ENCODE results near the gene HSPA1B.
A peak's percentile ranks its signal among the peaks of the same experiment; 100 is the strongest.
"Not testable (repeated sequence)": the region's sequence is repeated elsewhere in the genome, so short reads cannot be mapped to it uniquely, and the experiment has no call there.

The HSPA1B gene

GRCh38 chr6:31827286-31828079 is at the start of gene HSPA1B:
TSS of gene HSPA1B (plus strand) at chr6:31827738. CDS start at chr6:31827951, 213 bp downstream.
- peak; percentile 92 for FAIRE-seq
- DNase-seq (ENCODE audit: low spot score), result peak; percentile 99

- FAIRE-seq, result no peak
- no peak for DNase-seq (ENCODE audit: low spot score)
Measured at GRCh38 chr6:31778193-31778592, 49.3 kb upstream of the HSPA1B start.

DNA sequence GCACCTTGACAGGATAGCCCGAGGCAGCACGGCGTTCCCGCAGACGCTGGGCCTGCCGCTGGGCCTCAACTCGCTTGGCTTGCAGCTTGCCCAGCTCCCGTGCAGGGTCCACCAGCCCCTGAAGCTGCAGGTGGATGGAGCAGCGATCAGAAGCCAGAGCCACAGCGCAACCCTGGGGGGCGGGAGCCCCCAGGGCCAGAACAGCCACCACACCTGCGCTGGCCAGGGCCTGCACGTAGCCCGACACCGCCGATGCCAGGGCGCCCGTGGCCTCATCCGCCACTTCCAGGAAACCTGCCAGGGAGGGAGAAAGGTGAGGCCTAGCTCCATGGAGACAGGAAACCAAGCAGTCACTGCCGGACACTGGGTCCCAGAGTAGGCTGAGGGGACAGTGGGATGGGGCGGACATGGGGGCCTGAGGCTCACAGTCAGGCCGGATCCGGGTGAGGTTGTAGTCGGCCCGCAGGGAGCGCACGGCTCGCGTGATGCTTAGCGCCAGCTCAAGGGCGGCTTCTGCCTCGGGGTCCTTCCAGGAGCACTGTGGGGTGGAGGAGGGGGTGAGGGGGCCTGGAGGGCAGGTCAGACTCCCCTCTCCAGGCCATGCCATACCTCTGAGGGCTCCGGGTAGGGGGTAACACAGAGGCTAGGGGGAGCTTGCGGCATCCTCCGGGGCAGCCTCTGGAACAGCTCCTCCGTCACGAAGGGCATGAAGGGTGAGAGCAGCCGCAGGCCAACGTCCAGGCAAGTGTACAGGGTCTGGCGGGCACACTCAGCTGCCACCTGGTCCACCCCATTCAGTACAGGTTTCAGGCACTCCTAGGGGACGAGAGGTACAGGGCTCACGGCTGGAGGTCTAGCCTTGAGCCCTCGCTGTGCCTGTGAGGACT is 48.3 kb upstream of the HSPA1B start:
- FAIRE-seq, result no peak
- no peak for DNase-seq (ENCODE audit: low spot score)

DNA sequence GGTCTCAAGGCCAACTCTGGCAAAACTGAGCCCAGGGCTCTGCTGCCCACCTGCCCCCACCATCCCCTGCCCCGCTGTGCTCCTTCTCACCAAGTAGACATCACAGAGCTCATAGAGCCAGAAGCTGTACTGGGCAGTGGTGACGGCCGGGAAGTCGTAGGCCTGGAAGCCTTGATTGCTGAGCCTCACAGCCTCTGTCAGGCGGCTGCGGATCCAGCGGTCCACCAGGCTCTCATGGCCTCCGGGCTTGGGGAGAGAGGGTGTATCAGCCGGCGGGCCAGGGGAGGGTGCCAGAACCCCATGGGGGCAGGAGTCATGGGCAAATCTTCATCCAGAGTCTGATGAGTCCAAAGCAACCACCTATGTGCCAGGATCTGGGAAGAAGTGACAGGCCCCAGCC is 47.6 kb upstream of the HSPA1B start:
- FAIRE-seq, result no peak

GRCh38 chr6:31780507-31781243 is 46.9 kb upstream of the HSPA1B start:
- FAIRE-seq (no peak), DNase-seq (ENCODE audit: low spot score) (no peak)

More for the DNA sequence above, 47.6 kb upstream of the HSPA1B start:
- no peak for DNase-seq (ENCODE audit: low spot score)

DNA sequence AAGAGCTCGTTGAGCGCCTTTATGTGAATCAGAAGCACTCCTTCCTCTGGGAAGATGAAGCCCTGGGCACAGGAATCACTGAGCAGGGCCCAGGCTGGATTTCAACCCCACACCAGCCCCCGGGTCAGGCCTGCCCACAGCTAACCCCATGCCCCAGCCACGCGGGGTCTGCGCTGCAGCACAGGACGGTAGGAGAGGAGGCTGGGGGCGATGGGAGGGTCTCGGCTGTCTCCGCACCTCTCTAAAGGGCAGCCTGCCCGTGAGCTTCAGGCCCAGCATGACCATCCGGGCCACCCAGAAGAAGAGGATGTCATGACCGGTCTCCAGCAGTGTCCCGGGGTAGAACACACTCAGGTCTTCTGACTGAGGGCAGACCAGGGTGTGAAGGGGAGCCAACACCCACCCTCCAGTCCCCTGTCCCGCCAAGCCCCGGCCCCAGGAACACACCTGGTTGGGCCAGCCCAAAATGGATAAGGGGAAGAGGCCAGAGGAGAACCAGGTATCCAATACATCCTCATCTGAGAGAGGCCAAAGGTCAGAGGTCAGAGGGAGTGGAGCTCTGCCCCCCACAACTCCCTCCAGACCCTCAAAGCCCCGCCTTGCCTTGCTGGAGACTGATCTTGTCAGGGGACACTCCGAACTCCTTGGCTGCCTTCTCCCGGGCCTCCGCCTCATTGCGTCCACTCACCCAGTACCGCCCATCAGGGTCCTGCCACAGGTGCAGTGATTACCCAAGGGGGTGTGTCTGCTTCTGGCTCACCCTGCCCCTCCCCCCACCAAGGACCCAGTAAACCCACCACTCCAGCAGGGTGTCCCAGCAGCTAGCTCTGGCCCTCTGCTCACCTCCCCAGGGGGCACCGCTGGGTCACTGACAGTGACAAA is 46.1 kb upstream of the HSPA1B start:
- DNase-seq (ENCODE audit: low spot score), result no peak
- no peak for FAIRE-seq

DNA sequence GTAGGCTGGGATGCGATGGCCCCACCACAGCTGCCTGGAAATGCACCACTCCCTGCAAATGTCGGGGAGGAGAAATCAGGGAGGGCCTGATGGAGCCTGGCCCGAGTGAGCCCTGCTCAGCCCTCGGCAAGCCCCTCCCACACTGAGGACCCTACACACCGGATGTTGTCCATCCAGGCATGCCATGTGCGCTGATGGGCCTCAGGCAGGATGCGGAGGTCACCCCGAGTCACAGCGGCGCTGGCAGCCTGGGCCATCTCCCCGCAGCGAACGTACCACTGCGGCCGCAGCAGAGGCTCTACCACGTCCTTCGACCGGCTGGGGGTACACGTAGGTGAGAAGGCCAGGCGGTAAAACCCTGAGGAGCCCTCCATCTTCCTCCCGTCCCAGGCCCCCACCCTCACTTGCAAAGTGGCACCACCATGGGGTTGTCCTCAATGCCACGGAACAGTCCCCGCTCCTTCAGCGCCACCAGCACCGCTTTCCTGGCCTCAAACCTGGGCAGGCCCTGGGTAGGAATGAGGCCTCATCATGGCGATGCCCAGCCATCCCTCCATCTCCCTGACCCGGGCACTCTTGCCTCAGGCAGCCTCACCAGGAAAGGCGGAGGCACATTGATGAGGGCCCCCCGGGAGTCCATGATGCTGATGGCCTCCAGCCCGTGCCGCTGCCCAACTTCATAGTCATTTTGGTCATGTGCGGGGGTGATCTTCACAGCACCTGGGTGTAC is 45.2 kb upstream of the HSPA1B start:
- no peak for FAIRE-seq
- DNase-seq (ENCODE audit: low spot score), result no peak

- no peak for DNase-seq (ENCODE audit: low spot score)
- FAIRE-seq, result no peak
Measured at GRCh38 chr6:31784098-31784925, 43.2 kb upstream of the HSPA1B start.

GRCh38 chr6:31785475-31785874 is 42.1 kb upstream of the HSPA1B start:
- no peak for DNase-seq (ENCODE audit: low spot score)
- FAIRE-seq, result no peak

DNA sequence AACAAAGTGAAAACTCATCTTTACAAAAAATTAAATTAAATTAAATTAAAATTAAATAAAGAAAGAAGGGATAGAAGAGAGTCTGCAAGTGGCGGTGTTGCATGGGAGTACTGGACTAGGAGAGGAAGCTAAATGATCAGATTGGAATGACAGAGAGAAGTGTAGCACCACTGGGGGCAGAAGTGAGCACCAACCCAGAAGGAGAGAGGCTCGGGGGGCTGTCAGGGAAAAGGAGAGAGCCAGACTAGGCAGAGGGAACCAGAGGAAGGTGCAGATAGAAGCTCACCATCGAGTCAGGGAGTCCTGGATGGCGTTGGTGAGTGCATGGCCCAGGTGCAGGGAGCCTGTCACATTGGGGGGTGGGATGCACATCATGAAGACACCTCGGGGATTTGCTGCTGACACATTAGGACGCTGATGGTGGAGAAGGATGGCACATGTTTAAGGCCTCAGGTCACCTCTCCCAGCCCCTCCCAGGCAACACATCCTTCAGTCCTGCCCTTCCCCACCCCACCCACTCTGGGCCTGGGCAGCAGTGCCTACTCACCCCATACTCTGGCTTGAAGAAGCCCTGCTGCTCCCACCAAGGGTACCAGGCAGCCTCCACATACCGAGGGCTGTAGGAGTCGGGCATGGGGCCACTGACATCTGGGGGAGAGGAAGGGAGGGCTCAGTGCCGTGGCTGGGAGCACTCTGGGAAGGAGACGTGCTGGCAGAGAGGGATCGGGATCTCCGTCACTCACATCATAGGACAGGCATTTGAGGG is 36.0 kb upstream of the HSPA1B start:
- no peak for FAIRE-seq
- peak; percentile 16 for DNase-seq (ENCODE audit: low spot score)

GRCh38 chr6:31792090-31792374 is 35.5 kb upstream of the HSPA1B start:
- DNase-seq (ENCODE audit: low spot score) (no peak), FAIRE-seq (no peak)

DNA sequence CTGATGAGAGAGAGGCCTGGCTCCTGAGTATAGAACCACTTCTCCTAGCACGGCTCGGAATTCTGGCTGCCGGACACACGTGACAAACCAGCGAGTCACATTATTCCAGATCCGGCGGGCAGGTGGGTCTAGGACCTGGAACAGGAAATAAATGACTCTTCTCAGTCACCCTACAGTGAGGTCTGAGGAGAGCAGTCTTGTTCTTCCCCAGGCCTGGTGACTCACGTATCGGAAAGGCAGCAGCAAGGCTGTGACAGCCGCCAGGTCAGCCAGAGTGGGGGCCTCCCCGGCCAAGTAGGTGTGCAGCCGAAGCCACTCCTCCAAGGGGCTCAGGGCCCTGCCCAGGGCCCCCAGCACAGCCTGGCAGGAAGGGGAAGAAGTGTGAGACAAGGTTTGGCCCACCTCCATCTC is 34.8 kb upstream of the HSPA1B start:
- peak; percentile 63 for FAIRE-seq

GRCh38 chr6:31793927-31794245 is 33.7 kb upstream of the HSPA1B start:
- FAIRE-seq; DNase-seq (ENCODE audit: low spot score): not testable (repeated sequence)

More for the DNA sequence above, 34.8 kb upstream of the HSPA1B start:
- DNase-seq (ENCODE audit: low spot score), result peak; percentile 89

DNA sequence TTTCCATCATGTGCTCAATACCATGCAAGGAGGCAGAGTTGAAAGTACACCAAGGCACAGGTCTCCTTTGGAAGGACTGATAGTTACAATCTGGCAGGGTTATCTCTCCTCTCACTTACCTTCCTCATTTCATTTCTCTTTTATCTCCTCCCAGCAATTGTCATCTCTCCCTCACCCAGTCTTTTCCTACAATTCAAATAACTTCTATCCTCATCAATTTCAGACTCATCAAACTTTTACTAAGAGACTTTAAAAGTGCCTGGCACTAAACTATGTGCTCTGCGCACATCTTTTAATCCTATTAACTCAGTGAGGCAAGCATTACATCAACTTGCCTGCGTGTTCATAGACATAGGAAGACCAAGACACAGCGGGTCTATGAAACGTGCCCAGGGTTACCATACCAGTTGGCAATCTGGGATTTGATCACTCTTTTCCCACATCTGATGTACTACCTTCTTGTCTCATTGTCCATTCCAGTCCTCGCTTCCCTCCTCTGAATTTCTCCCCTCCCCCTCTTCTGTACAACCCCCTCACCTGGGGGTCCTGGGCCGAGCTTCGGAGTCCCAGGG is 33.2 kb upstream of the HSPA1B start:
- FAIRE-seq, result no peak
- no peak for DNase-seq (ENCODE audit: low spot score)

- no peak for DNase-seq (ENCODE audit: low spot score)
Measured at GRCh38 chr6:31794866-31795615, 32.5 kb upstream of the HSPA1B start.

GRCh38 chr6:31795616-31796298 is 31.8 kb upstream of the HSPA1B start, which contains the start of gene VARS1:
TSS of gene VARS1 (minus strand) at chr6:31795752. CDS start at chr6:31795217, 535 bp downstream.
- DNase-seq (ENCODE audit: low spot score), result peak; percentile 85
- FAIRE-seq, result no peak

More at GRCh38 chr6:31794866-31795615, 32.5 kb upstream of the HSPA1B start:
- FAIRE-seq, result no peak

DNA sequence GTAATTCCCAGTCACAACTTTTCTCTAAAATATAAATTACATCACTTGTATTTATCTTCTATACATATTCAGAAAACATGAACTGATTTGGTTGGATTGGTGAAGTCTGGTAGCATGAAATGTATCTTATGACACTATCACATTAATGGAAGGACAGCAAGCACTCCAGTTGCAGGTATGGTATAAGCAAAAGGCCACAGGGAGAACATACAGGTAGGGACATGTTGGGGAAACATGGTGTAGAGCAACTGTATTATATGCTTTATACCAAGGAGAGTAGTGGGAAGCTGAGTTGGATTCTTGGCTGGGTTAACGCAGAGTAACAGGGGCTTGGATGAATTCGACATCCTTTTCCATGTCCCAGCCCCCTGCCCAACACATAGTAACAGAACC is 30.5 kb upstream of the HSPA1B start:
- no peak for FAIRE-seq
- DNase-seq (ENCODE audit: low spot score), result no peak
